Stimulated activated CD4-positive, alpha-beta T cell treated with anti-CD3 and anti-CD28 coated beads, Interleukin-2, amount 100 ng/mL, for 4 hours (primary cell): ENCODE data around the gene MRPL41.
"Not testable (repeated sequence)": the region's sequence is repeated elsewhere in the genome, so short reads cannot be mapped to it uniquely, and the experiment has no call there.

Source experiments
- DNase-seq: peaks from one replicate; pipeline ENCODE4 v3.0.0-alpha.2; 2020; ENCODE audit warnings: low read depth

MRPL41 gene

GRCh38 chr9:137552022-137552768 lies 516 bp downstream of the MRPL41 start:
- DNase-seq, result no peak

GRCh38 chr9:137553654-137554053 lies 2.0 kb downstream of the MRPL41 start:
- DNase-seq, result not testable (repeated sequence)

- no peak for DNase-seq
Measured at GRCh38 chr9:137554349-137554748, 2.7 kb downstream of the MRPL41 start.

GRCh38 chr9:137555179-137555578 lies 3.5 kb downstream of the MRPL41 start:
- no peak for DNase-seq

- DNase-seq, result no peak
Measured at GRCh38 chr9:137556069-137556838, 4.6 kb downstream of the MRPL41 start.

GRCh38 chr9:137558127-137558526 lies 6.4 kb downstream of the MRPL41 start:
- no peak for DNase-seq

- no peak for DNase-seq
Measured at GRCh38 chr9:137564134-137564533, 12.5 kb downstream of the MRPL41 start.

- DNase-seq, result no peak
Measured at GRCh38 chr9:137564817-137565411, 13.2 kb downstream of the MRPL41 start.

- not testable (repeated sequence) for DNase-seq
Measured at GRCh38 chr9:137568445-137568844, 16.8 kb downstream of the MRPL41 start.

- DNase-seq, result no peak
Measured at GRCh38 chr9:137569609-137570203, 18.0 kb downstream of the MRPL41 start.

- no peak for DNase-seq
Measured at GRCh38 chr9:137570566-137570965, 18.9 kb downstream of the MRPL41 start.

- no peak for DNase-seq
Measured at GRCh38 chr9:137574192-137574591, 22.5 kb downstream of the MRPL41 start.

- no peak for DNase-seq
Measured at GRCh38 chr9:137575364-137575715, 23.7 kb downstream of the MRPL41 start.

GRCh38 chr9:137575716-137576411 lies 24.2 kb downstream of the MRPL41 start:
- DNase-seq, result no peak

- peak; percentile 92 for DNase-seq
Measured at GRCh38 chr9:137578518-137579258, 27.0 kb downstream of the MRPL41 start, which contains the start of gene DPH7. TSS of gene DPH7 (minus strand) at chr9:137578925. CDS start at chr9:137578777, 148 bp downstream.

GRCh38 chr9:137579259-137579604 lies 27.6 kb downstream of the MRPL41 start:
- DNase-seq, result no peak

- no peak for DNase-seq
Measured at GRCh38 chr9:137580209-137580953, 28.7 kb downstream of the MRPL41 start.

- DNase-seq, result no peak
Measured at GRCh38 chr9:137580954-137581322, 29.3 kb downstream of the MRPL41 start.

GRCh38 chr9:137581361-137582285 lies 29.9 kb downstream of the MRPL41 start:
- no peak for DNase-seq
